ENCODE results near the gene ST7L. TPM values are rescaled to one million over a fixed set of nuclear protein-coding genes. Genes with fewer than 3 reads are reported as not detected.
"Not testable (repeated sequence)": the region's sequence is repeated elsewhere in the genome, so short reads cannot be mapped to it uniquely, and the experiment has no call there.

The ST7L gene
- total RNA-seq, 1 experiment from 2014 or later, result 13.7 TPM

- DNase-seq (ENCODE audit: low spot score), result no peak
Observed at GRCh38 chr1:112493351-112493750, 125.6 kb downstream of the ST7L start.

GRCh38 chr1:112492076-112492475, 126.9 kb downstream of the ST7L start:
- no peak for DNase-seq (ENCODE audit: low spot score)

- no peak for DNase-seq (ENCODE audit: low spot score)
Observed at GRCh38 chr1:112488141-112488540, 130.8 kb downstream of the ST7L start.

GRCh38 chr1:112487686-112488085, 131.3 kb downstream of the ST7L start:
- not testable (repeated sequence) for DNase-seq (ENCODE audit: low spot score)

GRCh38 chr1:112486063-112486462, 132.9 kb downstream of the ST7L start:
- DNase-seq (ENCODE audit: low spot score), result not testable (repeated sequence)

GRCh38 chr1:112478314-112478713, 140.6 kb downstream of the ST7L start:
- no peak for DNase-seq (ENCODE audit: low spot score)

GRCh38 chr1:112477550-112477949, 141.4 kb downstream of the ST7L start:
- DNase-seq (ENCODE audit: low spot score), result no peak

Other genes with a start within 250 kb of the ST7L start
- 5.0 and 8.3 TPM in 2 replicates for gene CTTNBP2NL, start 222.9 kb downstream of the ST7L start, total RNA-seq (2014; rRNA removed; shearing (Covaris generic))
- 0.37 and 0.97 TPM in 2 replicates for gene WNT2B, start 110.2 kb downstream of the ST7L start, total RNA-seq (2014; rRNA removed; shearing (Covaris generic))
- 97.8 and 101 TPM in 2 replicates for gene CAPZA1, start 691 bp upstream of the ST7L start, total RNA-seq (2014; rRNA removed; shearing (Covaris generic))
- gene MOV10, start 55.5 kb upstream of the ST7L start, total RNA-seq (2014; rRNA removed; shearing (Covaris generic)), result 31.9 and 42.8 TPM in 2 replicates
- gene RHOC, start 88.0 kb upstream of the ST7L start, total RNA-seq (2014; rRNA removed; shearing (Covaris generic)), result 218 and 228 TPM in 2 replicates
- 0.10 and 0.45 TPM in 2 replicates for gene PPM1J, start 96.2 kb upstream of the ST7L start, total RNA-seq (2014; rRNA removed; shearing (Covaris generic))